Activated naive CD4-positive, alpha-beta T cell treated with Interleukin-2 at 50 U/mL for 16 hours (primary cell): ENCODE measurements around the gene MARCHF2.

Experiments used
- DNase-seq: peaks from one replicate; pipeline ENCODE4 v3.0.0-alpha.2; 2020

Gene MARCHF2

DNA sequence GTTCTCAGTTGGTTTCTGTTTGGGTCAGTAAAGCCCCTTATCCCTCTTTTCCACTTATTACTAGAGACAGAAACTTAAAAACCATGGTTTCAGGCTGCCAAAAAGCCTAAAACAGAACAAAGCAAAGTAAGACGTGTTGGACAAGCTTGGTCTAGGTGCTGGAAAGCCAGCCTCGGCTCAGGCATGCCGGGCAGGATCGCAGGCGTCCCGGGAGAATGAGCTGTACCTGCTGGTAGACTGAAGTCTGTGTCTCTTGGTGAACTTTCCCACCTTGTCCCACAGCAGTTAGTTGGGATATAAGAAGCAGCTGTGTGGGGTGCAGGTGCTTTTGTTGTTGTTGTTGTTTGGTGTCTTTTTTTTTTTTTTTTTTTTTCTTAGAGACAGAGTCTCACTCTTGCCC, 68.5 kb downstream of the MARCHF2 start:
- no peak for DNase-seq

DNA sequence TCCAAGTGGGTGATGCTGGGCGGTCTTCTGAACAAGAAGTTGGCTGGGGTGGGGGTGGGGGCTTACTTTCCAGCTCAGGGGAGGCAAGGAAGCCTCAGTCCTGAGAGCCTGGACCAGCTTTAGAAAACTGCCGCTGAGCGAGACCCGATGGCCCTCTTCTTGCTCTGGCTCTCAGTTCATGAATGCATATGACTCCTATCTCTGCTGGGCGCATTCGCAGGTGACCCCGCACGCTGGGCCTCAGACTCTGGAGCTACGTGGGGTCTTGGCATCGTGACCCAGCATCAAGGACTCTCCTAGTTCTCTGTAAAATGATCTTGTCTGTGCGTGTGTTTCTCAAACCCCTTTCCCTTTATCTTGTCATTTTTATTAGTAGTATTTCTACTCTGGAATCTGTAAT, 69.6 kb downstream of the MARCHF2 start:
- DNase-seq = no peak

DNA sequence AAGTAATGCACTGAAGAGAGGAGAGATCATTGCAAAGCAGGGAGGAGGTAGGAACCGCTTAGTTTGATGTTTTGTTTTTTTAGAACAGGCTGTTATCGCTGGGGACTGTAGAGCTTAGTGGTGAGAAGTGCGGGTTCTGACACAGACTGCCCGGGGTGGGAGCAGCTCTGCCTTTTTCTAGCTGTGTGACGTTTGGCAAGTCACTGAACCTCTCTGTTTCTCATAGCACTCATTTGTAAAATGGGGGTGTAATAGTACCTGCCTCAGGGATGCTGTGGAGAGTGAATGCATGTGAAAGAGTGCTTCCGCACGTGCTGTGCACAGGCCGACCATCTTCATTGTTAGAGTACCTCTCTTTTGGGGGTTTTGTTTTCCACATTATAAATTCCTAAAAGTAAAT, 70.1 kb downstream of the MARCHF2 start:
- no peak for DNase-seq

DNA sequence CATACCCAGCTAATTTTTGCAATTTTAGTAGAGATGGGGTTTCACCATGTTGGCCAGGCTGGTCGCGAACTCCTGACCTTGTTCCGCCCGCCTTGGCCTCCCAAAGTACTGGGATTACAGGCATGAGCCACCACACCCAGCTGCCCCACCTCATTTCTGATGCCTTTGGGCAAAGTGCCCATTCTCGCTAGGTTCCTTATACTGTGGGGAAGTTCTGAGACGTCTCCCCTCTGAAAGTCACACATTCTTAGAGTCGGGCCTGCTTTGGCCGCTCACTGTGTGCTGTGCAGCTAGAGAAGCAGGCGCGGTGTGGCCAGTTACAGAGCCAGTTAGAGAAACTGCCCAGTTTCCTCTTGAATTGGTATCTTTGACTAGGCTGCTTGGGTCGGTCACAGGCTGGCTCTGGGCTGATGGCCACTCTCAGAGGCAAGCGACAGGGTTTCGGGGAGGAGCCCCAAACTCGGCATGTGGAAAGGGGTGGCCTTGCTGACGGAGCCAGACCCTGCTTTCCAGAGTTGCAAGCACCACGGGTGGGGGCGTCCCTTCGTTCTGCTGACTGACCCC, 71.3 kb downstream of the MARCHF2 start:
- no peak for DNase-seq

DNA sequence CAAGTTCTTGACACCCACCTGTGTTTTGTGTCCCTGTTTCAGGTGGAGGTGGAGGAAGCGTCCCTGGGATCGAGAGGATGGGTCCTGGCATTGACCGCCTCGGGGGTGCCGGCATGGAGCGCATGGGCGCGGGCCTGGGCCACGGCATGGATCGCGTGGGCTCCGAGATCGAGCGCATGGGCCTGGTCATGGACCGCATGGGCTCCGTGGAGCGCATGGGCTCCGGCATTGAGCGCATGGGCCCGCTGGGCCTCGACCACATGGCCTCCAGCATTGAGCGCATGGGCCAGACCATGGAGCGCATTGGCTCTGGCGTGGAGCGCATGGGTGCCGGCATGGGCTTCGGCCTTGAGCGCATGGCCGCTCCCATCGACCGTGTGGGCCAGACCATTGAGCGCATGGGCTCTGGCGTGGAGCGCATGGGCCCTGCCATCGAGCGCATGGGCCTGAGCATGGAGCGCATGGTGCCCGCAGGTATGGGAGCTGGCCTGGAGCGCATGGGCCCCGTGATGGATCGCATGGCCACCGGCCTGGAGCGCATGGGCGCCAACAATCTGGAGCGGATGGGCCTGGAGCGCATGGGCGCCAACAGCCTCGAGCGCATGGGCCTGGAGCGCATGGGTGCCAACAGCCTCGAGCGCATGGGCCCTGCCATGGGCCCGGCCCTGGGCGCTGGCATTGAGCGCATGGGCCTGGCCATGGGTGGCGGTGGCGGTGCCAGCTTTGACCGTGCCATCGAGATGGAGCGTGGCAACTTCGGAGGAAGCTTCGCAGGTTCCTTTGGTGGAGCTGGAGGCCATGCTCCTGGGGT, 72.7 kb downstream of the MARCHF2 start:
- DNase-seq = no peak

DNA sequence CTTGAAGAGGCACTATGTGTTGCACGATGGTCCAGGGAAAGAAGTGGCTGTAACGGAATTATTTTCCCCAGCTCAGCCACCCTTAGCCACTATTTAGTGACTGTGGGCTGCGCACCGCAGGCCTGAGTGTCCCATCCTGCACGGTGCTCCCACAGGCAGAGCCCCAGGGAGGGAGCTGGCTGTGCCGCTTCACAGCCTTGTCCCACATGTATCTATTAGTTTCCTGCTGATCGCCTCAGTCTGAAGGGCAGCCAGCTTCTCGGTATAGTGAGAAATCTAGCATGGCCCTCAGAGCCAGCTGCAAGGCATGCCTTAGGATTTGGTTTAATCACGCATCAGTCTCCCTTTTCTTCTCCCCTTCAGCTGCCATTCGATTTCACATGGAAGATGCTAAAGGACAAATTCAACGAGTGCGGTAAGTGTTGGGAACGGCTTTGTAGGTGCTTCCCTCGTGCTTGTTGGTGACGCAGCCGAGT, 73.6 kb downstream of the MARCHF2 start:
- no peak for DNase-seq

DNA sequence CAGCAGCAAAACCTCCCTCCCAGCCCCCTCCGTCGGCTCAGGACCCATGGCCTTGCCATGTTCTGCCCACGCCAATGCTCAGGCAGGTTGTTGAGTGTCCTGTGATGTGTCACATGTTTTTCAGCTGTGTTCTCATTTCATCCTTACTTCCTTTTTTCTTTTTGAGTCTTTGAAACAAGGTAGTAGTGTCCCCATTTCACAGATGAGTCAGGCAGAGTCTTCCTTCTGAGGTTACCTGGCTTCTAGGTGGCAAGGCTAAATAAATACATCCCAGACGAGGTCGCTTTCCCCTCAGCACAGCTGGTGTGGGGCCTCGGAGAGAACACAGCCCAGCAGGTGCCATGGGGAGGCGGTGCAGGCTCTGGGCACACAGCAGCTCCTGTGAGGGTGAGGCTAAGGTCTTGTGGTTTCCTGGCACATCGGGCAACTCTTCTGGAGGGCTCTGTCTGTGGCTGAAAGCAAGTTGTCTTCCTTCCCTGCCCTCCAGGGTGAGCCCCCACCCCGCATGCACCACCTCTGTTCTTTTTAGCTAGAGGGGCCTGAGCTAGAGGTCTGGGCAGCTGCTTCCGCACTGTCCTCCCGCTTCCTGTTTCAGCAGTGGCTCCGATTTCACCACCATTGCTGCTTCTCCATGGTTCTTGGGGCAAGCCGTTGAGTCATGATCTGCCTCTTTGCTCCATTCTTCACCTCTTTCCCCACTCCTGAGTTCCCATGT, 74.2 kb downstream of the MARCHF2 start:
- peak; percentile 69 for DNase-seq

- DNase-seq = no peak
Measured at GRCh38 chr19:8488365-8488764, 75.3 kb downstream of the MARCHF2 start.
